Endothelial cell of umbilical vein (primary cell): ENCODE measurements around the gene HCST. TPM values are rescaled to one million over a fixed set of nuclear protein-coding genes. Genes with fewer than 3 reads are reported as not detected.

ENCODE experiments used
- BruUV-seq: library from RNA; stranded (reverse); fragments of 400-500 nt; replicated peaks from 2 replicates; lab custom pipeline; 2021; lab: Mats Ljungman, UMichigan
- CTCF ChIA-PET: fragments of 300-600, 350-600 bp; sonication (Branson Sonifier 250); formaldehyde crosslinking; loops from one replicate; lab custom pipeline; 2021; ENCODE audit warnings: antibody characterized with exemption, inconsistent platforms; lab: Charles Lee
- POLR2A ChIA-PET: fragments of 300-600, 350-600 bp; sonication (Branson Sonifier 250); formaldehyde crosslinking; loops from one replicate; lab custom pipeline; 2021; ENCODE audit warnings: antibody characterized with exemption, inconsistent platforms; lab: Charles Lee
- DNase-seq: peaks from one replicate; pipeline ENCODE4 v3.0.0-alpha.2; 2011; ENCODE audit warnings: low read depth, low spot score
- FAIRE-seq: peaks from 2 replicates; lab custom pipeline; 2011; peaks lifted over from hg19 to GRCh38; lab: Jason Lieb, UNC
- H2AFZ ChIP-seq: 2 replicates; pipeline ENCODE4 v1.6.0; 2012; ENCODE audit warnings: low read depth, low read length, control low read depth, inconsistent platforms
- H3K27ac ChIP-seq: 2 replicates; pipeline ENCODE4 v1.5.1; 2011; ENCODE audit warnings: low read depth, mild to moderate bottlenecking, control low read depth, low read length, moderate library complexity; ENCODE audit not compliant: insufficient read depth
- H3K27me3 ChIP-seq, 2 experiments: 2 replicates each; pipeline versions ENCODE4 v1.6.0 to v1.6.1; 2011; ENCODE audit warnings: low read length in 2 of 2, mixed read lengths in 1 of 2; ENCODE audit not compliant: control insufficient read depth in 2 of 2, insufficient read depth in 2 of 2
- H3K36me3 ChIP-seq, 2 experiments: 2 replicates in 1 of 2; 3 replicates in 1 of 2; pipeline ENCODE4 v1.5.1; 2011; ENCODE audit warnings: low read length in 2 of 2, mild to moderate bottlenecking in 1 of 2, moderate library complexity in 1 of 2; ENCODE audit not compliant: control insufficient read depth in 2 of 2, insufficient read depth in 2 of 2; ENCODE audit errors: extremely low read depth in 1 of 2
- H3K4me1 ChIP-seq: 3 replicates; pipeline ENCODE4 v1.5.1; 2011; ENCODE audit warnings: mild to moderate bottlenecking, low read length; ENCODE audit not compliant: control insufficient read depth, insufficient read depth; ENCODE audit errors: extremely low read depth
- H3K4me2 ChIP-seq: 2 replicates; pipeline ENCODE4 v1.6.1; 2011; ENCODE audit warnings: low read length, control low read depth, mixed read lengths; ENCODE audit not compliant: insufficient read depth
- H3K4me3 ChIP-seq, 3 experiments: fragments of 200-600 bp in 1 of 3; sonication (generic), shearing (Covaris generic) in 1 of 3; replicated peaks in 1 of 3; 2 replicates each; pipeline ENCODE4 v1.5.1; 2011 to 2016; ENCODE audit warnings: control low read depth in 3 of 3, low read length in 3 of 3, mild to moderate bottlenecking in 2 of 3, inconsistent platforms in 1 of 3, low read depth in 1 of 3, moderate library complexity in 1 of 3; ENCODE audit not compliant: insufficient read depth in 1 of 3
- H3K79me2 ChIP-seq: 2 replicates; pipeline ENCODE4 v1.6.0; 2012; ENCODE audit warnings: low read length, inconsistent platforms; ENCODE audit not compliant: control insufficient read depth, insufficient read depth
- H3K9ac ChIP-seq: replicated peaks from 2 replicates; pipeline ENCODE3; 2011; ENCODE audit warnings: low read length, control low read depth; ENCODE audit not compliant: insufficient read depth; ENCODE audit errors: extremely low read depth
- H3K9me1 ChIP-seq: replicated peaks from 3 replicates; pipeline ENCODE4 v1.6.0; 2011; ENCODE audit warnings: mild to moderate bottlenecking, low read length; ENCODE audit not compliant: control insufficient read depth, insufficient read depth; ENCODE audit errors: extremely low read depth
- H3K9me3 ChIP-seq: replicated peaks from 2 replicates; pipeline ENCODE4 v1.5.1; 2012; ENCODE audit warnings: low read length, inconsistent platforms; ENCODE audit not compliant: control insufficient read depth, insufficient read depth
- H4K20me1 ChIP-seq: replicated peaks from 2 replicates; pipeline ENCODE3; 2011; ENCODE audit warnings: mild to moderate bottlenecking, low read length; ENCODE audit not compliant: control insufficient read depth, insufficient read depth; ENCODE audit errors: extremely low read depth
- EZH2 ChIP-seq: IDR thresholded peaks from 2 replicates; pipeline ENCODE4 v1.6.1; 2012; ENCODE audit warnings: borderline replicate concordance, low read depth, mild to moderate bottlenecking, moderate library complexity, low read length, inconsistent platforms; ENCODE audit not compliant: severe bottlenecking
- FOS ChIP-seq: IDR thresholded peaks from 2 replicates; pipeline ENCODE4 v1.6.1; 2011; ENCODE audit warnings: mild to moderate bottlenecking, low read length, moderate library complexity, borderline replicate concordance; ENCODE audit not compliant: insufficient read depth
- GATA2 ChIP-seq: IDR thresholded peaks from 2 replicates; pipeline ENCODE4 v1.7.0; 2011; ENCODE audit warnings: low read depth, mild to moderate bottlenecking, moderate library complexity, mixed read lengths, low read length; ENCODE audit not compliant: insufficient read length, insufficient read depth
- JUN ChIP-seq: IDR thresholded peaks from 2 replicates; pipeline ENCODE4 v1.6.1; 2011; ENCODE audit warnings: borderline replicate concordance, low read depth; ENCODE audit not compliant: insufficient read length, insufficient read depth
- MAX ChIP-seq: IDR thresholded peaks from 2 replicates; pipeline ENCODE4 v1.6.1; 2011; ENCODE audit not compliant: insufficient read depth, insufficient read length
- MYC ChIP-seq: IDR thresholded peaks from one replicate; pipeline ENCODE4 v1.6.1; 2011; ENCODE audit warnings: mild to moderate bottlenecking, low read depth, low read length
- POLR2A ChIP-seq: IDR thresholded peaks from 2 replicates; pipeline ENCODE4 v1.6.1; 2012; ENCODE audit warnings: low read depth, mild to moderate bottlenecking, control low read depth, low read length
- POLR2AphosphoS5 ChIP-seq: IDR thresholded peaks from 2 replicates; pipeline ENCODE4 v1.6.1; 2012; ENCODE audit warnings: low read depth, mild to moderate bottlenecking, control low read depth, low read length, moderate library complexity; ENCODE audit not compliant: insufficient read depth
- dilution Hi-C: fragments of 300-500 bp; cut with MboI; formaldehyde crosslinking; loops from one replicate; pipeline ENCODE4 v1.15.0; 2019; ENCODE audit warnings: low sequenced_read_pairs; ENCODE audit not compliant: extremely low pct_ligation_motif_present
- intact Hi-C: fragments of 100-400 bp; cut with micrococcal nuclease; formaldehyde crosslinking; loops from one replicate; pipeline ENCODE4 v1.10.0; 2022
- polyA plus RNA-seq, 4 experiments: library from polyadenylated mRNA; depleted of rRNA in 3 of 4; stranded (reverse) in 3 of 4; unstranded in 1 of 4; fragments of >200 nt; gene quantifications; 2 replicates each; pipeline versions ENCODE4 v1.2.1 to v1.2.3, GENCODE V29; 2011 to 2012; ENCODE audit warnings: missing spikeins in 1 of 4
- total RNA-seq: library from RNA; stranded (reverse); gene quantifications from 2 replicates; pipeline ENCODE4 v1.2.3, GENCODE V29; 2021
- TF ChIP-seq, protein P1 (sequence below), 2 donors: IDR thresholded peaks; 1 replicate in 1 of 2; 2 replicates in 1 of 2; pipeline ENCODE4 v1.5.1; 2011; ENCODE audit warnings: low read length in 2 of 2, mild to moderate bottlenecking in 2 of 2, moderate library complexity in 2 of 2, control low read depth in 1 of 2, inconsistent platforms in 1 of 2, low read depth in 1 of 2; ENCODE audit not compliant: insufficient read depth in 1 of 2; ENCODE audit errors: extremely low read depth in 1 of 2

The HCST gene
- total and polyA plus RNA-seq, 2 donors (not counting 3 experiments of a cell fraction or from before 2014, with no cell fraction given), result not detected

- Histone ChIP-seq H3K9ac (no peak overlapping the region), H3K9me1 (no peaks in the 10 kb centered on the region), H3K4me3 (no peak overlapping the region), H3K4me1 (peaks cover 14% of the 10 kb centered on the region), H3K36me3 (peaks cover 0 to 10% of the 10 kb centered on the region in 2 experiments), H2AFZ (no peak overlapping the region), H3K9me3 (no peaks in the 10 kb centered on the region), H3K4me2 (no peak overlapping the region), H3K79me2 (peaks cover 2% of the 10 kb centered on the region), H3K27me3 (no peaks in the 10 kb centered on the region), H4K20me1 (no peaks in the 10 kb centered on the region), H3K27ac (no peak overlapping the region)
- DNase-seq (no peak), FAIRE-seq (no peak)
- dilution Hi-C loops, result no loop called here
- CTCF ChIA-PET, result no interaction called here
- intact Hi-C loops, result no loop called here
- BruUV-seq, result no TSS peak
- POLR2A ChIA-PET, result no interaction called here
- TF ChIP-seq EZH2 (no peak), MAX (no peak), JUN (no peak), GATA2 (no peak), FOS (no peak), MYC (no peak), POLR2A (no peak), POLR2AphosphoS5 (no peak)
- TF ChIP-seq, protein P1, sequence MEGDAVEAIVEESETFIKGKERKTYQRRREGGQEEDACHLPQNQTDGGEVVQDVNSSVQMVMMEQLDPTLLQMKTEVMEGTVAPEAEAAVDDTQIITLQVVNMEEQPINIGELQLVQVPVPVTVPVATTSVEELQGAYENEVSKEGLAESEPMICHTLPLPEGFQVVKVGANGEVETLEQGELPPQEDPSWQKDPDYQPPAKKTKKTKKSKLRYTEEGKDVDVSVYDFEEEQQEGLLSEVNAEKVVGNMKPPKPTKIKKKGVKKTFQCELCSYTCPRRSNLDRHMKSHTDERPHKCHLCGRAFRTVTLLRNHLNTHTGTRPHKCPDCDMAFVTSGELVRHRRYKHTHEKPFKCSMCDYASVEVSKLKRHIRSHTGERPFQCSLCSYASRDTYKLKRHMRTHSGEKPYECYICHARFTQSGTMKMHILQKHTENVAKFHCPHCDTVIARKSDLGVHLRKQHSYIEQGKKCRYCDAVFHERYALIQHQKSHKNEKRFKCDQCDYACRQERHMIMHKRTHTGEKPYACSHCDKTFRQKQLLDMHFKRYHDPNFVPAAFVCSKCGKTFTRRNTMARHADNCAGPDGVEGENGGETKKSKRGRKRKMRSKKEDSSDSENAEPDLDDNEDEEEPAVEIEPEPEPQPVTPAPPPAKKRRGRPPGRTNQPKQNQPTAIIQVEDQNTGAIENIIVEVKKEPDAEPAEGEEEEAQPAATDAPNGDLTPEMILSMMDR (IDR thresholded peaks at IDR 0.05; ENCODE audit: extremely low read depth in 1 of 2, insufficient read depth in 1 of 2, low read depth in 1 of 2, low read length in 2 of 2), result no peak
Observed at GRCh38 chr19:35895911-35896642, 6.3 kb upstream of the HCST start.
